ENCODE measurements around the gene SLC16A8.
A peak's percentile ranks its signal among the peaks of the same experiment; 100 is the strongest.

SLC16A8 gene

DNA sequence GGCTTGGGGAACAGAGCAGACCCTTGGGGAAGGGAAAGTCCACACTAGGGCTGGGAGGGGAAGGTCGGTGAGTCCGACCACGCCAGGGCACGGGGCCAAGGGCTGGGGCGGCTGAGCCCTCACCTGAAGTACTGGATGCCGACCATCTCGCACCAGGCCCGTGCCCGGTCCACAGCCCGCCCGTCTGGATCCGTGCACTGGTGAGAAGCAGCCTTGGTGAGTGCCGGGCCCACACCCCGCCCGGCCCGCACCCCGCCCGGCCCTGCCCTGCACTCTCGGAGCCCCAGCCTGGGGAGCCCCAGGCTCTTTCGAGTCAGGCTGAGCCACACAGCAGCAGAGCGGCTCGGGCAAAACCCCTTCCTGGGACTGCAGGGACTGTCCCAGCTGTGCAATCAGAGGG, 28.4 kb upstream of the SLC16A8 start:
- no peak for DNase-seq

DNA sequence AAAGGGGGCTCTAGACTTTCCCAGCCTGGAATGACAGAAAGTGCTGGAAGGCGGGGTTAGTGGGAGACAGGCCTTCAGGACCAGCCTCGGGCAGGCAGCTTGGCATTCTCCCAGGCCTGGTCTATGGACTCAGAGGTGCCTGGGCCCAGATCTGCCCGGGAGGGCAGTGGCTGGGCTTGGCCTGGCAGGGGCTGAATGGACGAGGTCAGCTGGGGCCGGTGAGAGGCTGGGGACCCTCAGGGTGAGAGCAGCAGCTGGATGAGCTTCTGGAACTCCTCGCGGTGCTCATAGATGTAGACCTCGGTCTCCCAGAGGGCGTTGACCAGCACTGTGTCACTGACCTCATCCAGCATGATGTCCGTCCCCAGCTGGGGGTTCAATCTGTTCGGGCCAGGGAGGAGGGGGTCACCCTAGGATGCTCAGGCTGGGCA, 28.0 kb upstream of the SLC16A8 start:
- no peak for DNase-seq

DNA sequence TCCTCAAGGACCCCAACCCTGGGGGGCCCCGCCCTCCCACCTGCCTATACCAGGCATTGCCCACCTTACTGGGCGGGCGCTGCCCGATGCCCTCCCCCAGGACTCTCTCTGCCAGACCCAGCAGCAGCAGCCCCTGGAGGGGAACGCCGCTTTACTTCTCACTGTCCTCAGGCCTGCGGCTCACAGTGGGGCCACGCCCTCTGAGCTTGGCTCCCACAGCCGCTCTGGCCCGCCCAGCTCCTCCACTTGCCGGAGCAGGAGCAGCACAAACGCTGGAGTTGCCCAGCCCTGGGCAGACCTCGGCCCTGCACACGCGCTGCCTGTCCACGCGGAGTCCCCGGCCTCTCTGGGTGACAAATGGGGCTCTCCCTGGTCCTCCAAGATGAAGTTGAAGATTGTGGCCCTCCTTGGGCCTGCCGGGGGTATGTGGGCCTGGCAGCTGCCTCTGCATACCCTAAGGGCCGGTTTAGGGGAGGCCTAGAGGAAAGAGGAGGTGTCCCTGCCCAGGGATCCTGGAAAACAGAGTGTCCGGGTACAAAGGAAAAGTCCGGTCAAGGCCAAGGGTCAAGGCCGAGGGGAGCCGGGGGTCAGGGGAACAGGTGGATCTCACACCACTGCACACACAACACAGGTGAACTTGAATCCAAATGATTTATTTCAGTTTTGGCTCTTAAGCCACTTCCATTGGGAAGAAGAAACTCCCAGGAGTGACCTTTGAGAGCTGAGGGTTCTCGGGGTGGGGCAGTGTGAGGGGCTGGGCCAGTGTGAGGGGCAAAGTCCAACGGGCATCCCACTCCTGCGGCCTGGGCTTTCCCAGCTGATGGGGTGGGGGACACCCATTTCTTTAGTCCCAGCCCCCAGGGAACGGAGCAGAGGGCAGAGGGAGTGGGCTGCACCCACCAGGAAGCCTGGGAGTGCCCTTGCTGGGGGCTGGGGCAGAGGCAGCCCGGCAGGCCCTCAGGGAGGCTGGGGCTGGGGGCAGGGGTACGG, 27.2 kb upstream of the SLC16A8 start:
- DNase-seq = no peak

DNA sequence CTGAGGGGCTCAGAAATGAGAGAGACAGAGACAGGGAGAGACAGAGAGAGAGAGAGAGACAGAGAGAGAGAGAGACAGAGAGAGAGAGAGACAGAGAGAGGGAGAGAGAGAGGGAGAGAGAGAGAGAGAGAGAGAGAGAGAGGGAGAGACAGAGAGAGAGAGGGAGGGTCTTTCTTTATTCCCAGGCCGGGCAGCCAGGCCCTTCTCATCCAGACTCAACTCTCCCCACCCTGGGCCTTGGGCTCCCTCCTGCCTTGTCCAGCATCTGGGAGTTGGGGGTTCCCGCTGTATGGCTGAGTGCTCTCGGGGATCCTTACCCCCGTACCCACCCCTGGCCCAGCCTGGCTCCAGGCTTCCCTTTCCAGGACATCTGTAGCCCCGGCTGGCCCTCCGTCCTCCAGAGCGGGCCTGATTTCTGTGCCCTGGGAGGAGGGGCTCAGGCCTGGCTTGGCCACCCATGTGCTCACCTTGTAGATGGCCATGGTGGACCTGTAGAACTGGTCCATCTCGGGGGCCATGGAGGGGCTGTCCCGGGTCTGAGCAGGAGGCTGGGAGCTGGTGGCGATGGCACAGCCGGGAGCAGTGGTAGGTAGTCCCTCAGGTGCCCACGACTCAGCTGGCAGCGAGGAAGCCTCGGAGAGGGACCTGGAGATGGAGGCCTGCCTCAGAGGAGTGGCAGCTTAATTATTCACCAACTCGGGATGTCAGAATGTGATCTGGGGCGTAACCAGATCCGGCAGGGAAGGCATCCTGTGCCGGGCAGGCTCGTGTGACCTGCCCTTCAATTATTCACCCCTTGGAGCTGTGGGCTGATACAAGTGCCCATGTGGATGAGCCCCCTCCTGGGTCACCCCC, 26.3 kb upstream of the SLC16A8 start, which contains the start of gene BAIAP2L2:
BAIAP2L2 (minus strand) TSS at position 677 of the 855 bp plus-strand sequence; CDS start at position 518, 159 bp downstream.
- no peak for DNase-seq

DNA sequence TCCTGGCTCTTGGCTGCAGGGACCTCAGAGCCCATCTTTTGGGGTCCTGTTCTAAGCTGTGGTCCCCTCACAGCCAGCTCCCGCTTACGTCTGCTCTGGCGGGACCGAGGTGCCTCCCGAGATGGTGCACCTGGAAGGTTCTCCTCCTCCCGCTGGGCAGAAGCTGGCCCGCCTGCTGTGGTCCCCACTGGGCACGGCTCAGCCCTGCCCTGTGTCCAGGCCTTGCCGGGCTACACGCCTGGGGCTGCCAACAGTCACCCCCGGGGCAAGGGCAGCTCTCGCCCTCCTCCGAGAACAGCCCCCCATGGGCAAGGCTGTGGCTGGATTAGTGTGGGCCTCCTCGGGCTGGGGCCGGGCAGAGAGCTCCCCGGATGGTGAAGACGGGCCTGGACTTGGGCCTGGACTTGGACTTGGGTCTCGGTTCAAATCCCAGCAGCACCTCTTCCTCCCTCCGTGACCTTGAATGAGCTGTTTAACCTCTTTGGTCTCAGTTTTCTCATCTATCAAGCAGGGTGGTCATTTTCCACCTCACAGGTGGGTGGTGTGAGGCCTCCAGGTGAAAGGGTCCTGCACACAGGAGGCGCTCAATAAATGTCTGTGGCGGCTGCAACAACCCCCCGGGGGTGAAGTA, 25.5 kb upstream of the SLC16A8 start:
- DNase-seq = no peak

DNA sequence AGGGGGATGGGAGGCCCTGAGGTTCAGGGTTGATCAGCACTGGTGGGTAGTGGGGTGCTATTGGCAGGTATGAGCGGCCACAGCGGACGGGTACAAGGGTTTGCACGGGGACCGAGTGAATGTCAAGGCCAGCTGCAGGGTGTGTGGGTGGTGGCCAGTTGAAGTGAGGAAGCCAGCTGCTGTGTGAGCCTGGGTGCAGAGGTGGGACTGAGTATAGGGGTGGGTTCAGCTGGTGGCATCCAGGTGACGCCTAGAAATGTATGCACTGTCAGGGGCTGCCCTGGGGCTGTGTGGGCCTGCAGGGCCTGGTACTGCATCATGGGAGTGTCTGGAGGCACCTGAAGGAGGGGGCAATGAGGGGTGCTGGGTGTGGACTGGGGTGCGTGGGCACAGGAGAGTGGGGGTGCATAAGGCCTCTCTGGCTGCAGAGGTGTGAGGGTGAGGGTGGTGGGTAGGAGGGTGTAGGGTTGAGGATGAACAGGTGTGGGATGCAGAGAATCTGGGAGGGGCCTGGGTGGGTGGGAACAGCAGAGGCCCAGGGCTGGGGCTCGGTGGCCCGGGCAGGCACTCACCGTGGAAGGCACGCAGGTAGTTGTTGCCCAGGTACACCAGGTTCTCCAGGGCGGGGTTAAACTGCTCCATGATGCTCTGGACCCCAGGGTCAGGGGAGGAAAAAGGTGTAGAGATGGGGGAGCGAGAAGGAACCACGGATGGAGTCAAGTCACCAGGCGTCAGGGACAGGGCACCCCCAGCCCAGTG, 24.8 kb upstream of the SLC16A8 start:
- DNase-seq = no peak

DNA sequence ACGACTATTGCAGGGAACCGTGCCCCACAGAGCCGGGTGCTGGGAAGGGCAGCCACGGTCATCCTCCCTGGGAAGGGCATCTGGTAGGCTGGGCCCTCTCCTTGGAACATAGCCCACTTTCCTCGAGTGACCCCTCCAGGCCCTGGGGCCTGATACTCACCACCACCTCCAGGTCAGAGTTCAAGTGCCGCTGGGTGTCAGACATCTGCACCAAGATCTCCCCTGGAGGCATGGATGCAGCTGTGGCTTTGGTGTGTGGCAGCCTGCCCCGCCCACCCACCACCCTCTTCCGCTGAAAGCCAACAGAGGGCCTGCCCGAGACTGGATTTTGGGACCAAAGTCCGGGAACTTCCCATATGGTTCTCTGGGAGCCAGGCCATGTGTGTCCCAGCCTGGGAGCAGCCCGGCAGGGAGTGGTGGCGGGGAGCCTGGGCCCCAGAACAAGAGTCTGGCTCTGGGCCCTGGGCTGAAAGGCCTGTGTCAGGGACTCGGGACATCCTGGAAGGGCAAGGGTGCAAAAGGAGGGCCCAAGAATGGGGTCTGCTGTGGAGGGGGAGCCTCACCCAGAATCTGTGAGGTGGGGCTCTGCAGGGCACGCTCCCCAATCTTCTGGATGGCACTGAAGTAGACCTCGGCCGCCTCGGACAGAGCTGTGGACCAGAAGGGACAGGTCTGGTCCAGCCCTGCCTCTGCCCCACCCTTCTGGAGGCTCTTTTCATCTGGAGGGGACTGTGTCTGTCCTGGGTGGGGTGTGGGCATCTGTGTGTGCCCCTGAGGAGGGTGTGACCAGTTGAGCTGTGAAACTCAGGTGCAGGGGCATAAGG, 23.9 kb upstream of the SLC16A8 start:
- DNase-seq = no peak

DNA sequence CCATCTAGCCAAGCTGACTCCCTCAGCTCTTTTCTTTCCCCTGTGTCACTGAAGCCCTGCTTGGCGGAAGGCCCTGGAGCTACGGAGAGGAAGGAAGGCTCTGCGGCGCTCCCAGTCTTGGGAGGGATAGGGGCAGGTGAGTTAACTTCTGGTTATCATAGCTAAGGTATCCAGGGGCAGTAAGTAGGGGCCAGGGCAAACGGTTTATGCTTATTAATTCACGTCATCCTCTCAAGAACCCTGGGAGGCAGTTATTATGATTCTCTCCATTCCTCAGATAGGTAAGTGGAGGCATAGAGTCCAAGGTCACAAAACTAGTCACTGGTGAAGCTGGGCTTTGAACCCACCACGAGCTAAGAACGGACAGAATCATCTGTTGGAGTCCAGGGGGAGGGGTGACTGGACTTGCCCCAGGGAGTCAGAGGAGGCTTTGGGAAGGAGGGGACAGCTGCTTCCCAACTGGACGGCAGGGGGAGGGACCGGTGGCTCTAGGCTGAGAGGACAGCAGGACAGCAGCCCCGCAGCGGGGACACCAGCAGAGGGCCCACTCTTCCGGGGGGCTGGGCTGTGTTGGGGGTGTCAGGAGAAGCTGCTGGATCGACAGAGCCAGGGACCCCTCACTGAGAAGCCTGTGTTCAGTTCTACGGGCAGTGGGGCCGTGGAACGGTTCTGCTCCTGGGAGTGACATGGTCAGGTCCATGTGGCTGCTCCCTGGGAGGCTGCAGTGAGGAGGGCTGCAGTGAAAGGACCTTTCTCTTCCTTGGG, 23.0 kb upstream of the SLC16A8 start:
- no peak for DNase-seq

DNA sequence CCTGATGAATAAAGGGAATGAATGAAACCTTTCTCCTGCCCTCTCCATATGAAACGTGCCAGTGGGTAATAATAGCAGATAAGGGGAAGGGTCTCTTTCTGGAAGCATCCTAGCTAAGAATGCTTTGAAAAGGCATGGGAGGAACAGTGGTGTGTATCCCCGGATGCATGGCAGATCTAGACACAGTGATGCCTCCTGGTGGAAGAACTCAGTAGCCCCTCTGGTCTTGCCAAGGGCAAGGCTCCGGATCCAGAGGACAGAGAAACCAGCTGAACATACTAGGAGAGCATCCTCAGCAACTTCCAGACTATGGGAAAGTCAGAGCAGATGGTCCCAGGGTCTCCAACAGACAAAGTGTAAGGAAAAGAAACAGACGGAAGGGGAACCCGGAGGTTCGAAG, 20.1 kb upstream of the SLC16A8 start:
- no peak for DNase-seq

DNA sequence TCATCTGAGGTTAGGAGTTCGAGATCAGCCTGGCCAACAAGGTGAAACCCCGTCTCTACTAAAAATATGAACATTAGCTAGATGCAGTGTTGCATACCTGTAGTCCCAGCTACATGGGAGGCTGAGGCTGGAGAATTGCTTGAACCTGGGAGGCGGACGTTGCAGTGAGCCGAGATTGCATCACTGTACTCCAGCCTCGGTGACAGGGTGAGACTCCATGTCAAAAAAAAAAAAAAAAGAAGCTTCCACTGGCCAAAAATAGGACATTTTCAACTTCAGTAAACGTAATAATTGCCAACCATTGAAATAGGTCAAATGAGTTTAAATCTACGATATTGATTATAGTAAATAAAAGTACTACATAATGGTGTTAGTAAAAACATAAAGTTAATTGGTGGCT, 19.7 kb upstream of the SLC16A8 start:
- no peak for DNase-seq

DNA sequence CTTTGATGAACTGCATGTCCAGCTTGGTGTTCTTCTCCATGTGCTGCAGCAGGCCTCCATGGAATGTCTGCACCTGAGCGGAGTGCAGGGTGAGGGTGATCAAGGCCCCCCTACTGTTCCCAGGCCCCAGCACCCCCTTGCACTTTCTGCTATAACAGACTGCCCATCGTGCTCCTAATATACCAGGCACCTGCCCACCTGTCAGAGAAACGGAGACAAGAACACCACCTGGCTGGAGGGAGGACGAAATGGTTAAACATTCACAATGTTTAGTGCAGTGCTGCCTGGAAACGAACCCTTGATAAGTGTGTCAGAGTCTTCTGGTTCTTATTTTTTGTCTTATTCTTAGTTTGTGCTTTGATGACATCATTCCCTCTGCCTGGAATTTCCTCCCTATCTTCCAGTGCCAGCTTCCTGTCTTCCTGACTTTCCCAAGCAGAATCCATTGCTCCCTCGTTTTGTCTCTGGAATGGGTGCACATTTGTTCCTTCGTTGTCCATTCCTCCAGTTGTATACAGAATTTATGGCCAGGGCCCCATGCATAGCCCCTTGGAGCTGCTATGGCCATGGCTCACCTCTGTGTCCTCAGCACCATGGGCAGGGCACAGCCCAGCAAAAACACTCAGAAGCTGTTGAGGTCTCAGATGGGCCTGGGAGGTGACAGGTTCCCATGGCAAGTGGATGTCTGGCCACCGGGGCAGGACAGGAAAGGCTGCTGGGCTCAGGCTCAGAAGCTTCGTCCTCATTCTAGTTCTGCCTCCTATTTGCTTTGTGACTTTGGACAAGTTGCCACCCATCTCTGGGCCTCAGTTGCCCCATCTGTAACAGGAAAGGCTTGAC, 14.6 kb upstream of the SLC16A8 start:
- no peak for DNase-seq

DNA sequence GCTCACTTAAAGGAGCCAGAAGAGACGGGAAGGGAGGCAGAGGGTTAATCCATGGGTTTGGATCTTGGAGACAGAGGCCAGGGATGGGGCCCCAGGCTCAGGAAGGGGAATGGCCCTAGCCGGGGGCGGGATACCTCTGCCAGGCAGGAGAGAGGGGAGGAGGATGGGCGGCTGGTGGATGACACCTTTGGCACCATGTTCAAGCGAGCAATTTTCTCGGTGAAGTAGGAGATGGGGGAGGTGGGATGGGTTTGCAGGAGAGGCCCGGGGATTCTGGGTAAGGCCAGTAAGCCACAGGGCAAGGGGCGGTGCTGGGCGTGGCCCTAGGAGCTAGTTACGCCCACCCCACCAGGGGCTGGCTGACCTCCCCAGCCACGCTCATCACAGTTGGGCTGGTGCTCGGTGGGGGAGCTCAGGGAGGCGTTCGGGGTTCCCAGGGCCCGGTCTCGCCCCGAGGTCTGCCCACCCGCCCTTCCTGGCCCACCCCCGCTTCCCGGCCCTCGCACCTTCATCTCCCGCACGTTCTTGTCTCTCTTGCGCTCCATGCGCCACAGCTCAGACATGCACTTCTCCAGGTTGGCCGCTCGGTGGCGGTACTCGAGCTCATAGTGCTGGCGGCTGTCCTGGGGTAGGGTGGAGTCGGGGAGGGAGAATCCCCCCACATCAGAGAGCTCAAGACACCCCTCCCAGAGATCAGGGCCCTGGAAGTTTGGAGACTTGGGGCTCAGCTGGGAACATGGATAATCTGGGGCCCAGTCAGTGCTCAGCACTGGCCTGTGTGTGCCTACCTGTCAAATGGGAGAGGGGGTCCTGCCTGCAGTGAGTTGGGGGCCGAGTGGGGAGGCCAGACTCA, 13.8 kb upstream of the SLC16A8 start:
- peak; percentile 40 for DNase-seq

DNA sequence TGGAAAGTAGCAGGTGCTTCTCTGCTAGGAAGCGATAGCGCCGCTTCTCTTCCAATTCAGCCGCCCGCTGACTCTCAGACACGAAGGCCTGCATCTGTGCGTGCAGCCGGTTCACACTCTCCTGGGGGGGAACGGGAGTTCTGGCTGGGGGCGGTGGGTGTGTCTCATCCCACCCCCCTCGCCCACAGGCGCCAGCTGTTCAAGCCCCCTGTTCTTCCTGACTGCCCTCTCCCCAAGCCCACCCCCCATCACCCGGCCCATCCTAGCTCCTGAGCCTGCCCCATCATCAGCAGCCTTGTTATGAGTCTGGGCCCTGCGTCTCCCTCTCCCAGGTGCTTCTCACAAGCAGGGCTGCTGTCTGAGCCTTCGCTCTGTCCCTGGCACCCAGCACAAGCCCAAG, 13.1 kb upstream of the SLC16A8 start:
- DNase-seq = no peak

DNA sequence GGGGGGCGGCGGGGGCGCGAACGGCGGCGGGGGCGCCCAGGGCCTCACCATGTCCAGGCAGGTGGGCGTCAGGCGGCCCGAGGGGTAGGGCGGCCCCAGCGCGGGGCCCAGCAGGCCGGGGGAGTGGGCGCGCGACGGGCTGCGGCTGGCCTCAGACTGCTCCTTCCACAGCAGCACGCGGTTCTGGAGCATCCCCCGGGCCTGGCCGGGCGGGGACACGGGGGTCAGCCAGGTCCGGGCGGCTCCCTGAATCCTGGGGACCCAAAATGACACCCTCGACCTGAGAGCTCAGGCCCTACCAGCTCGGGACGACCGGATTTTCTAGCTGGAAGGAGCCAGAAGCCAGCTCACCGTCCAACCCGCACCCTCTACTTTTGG, 5.5 kb upstream of the SLC16A8 start:
- DNase-seq = no peak

DNA sequence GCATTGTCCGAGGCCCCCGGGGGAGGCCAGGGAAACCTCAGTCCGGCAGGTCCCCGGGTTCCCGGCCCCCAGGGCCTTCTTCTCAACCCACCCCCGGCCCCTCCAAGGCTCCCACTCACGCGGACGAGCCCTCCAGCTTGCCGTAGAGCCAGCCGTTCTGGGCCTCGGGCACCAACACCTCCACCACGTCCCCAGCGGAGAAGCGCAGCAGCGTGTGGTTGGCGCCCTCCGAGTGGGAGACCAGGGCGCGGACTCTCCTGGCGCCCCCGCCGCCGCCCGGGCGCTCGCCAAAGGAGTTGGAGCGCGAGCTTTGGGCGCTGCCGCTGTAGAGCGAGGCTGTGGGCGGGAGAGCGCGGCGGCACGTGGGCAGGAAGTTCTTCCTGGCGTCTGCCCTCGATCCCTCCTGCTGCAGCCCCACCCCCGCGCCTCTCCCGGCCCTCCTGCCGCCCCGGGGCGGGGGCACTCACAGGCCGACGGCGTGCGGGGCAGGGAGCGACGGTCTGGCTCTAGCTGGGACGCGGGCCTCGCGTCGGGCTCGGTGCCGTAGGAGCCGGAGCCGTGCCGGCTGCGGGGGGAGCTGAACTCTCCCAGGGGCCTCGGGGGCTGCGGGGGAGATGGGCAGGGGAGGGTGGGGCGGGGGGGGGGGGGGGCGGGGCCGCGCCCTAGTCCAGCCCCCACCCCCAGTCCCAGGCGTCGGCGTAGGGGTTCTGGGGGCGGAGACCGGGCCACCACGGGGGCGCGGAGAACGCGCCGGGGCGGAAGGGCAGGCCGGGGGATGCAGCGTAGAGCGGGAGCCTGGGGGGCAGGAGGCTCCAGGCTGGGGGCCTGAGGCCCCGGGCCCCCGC, 4.9 kb upstream of the SLC16A8 start:
- peak; percentile 39 for DNase-seq

DNA sequence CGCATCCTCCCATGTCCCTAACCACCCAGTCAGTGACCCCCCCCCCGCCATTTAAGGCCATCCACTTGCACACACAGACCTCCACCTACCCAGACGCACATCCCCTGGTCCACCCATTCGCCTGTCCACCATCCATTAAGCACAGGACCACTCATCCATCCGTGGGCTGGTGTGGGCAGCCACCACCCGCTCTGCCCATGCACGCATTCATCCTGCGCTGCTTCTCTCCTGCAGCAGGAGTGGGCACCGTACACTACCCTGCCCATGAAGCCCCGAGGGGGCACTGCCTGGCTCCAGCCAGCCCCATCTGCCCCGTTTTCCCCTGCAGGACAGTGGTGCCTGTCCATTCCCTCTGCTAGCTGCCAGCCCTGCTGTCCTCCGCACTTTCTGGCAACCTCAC, 3.9 kb upstream of the SLC16A8 start:
- no peak for DNase-seq

DNA sequence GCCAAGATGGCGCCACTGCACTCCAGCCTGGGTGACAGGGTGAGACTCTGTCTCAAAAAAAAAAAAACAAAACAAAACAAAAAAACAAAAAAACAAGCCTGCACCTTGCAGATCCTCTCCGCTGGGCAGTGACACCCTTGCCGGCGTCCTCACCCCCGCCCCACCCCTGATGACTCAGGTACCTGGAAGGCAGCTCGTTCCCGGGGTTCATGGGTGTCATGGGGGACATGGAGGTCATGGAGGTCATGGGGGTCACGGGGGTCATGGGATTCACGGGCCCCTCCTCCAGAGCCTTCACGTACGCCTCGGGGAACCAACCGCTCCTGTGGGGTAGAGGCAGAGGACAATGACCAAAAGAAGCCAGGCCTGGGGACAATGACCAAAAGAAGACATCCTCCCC, 3.0 kb upstream of the SLC16A8 start:
- no peak for DNase-seq

Measured in left hindlimb (tissue), 1 donor.